ENCODE results near the gene TRPV3.

TRPV3 gene

GRCh38 chr17:3502466-3502865 is 55.1 kb downstream of the TRPV3 start:
- TF ChIP-seq CTCF (IDR thresholded peaks at IDR 0.05; ENCODE audit: insufficient read depth, low read depth, low read length, missing control alignments) = no peak
- H3K4me3 ChIP-seq (ENCODE audit: low read length) = no peak overlapping the region
- DNase-seq (ENCODE audit: low read depth) = no peak

GRCh38 chr17:3501344-3501743 is 56.3 kb downstream of the TRPV3 start:
- no peak for TF ChIP-seq CTCF (IDR thresholded peaks at IDR 0.05; ENCODE audit: insufficient read depth, low read depth, low read length, missing control alignments)
- no peak for DNase-seq (ENCODE audit: low read depth)
- no peak overlapping the region for H3K4me3 ChIP-seq (ENCODE audit: low read length)

- no peak overlapping the region for H3K4me3 ChIP-seq (ENCODE audit: low read length)
- peak; percentile 18 for DNase-seq (ENCODE audit: low read depth)
- no peak for TF ChIP-seq CTCF (IDR thresholded peaks at IDR 0.05; ENCODE audit: insufficient read depth, low read depth, low read length, missing control alignments)
Observed at GRCh38 chr17:3497101-3497500, 60.5 kb downstream of the TRPV3 start.

GRCh38 chr17:3485481-3486068 is 72.0 kb downstream of the TRPV3 start:
- H3K4me3 ChIP-seq (ENCODE audit: low read length) = no peak overlapping the region
- TF ChIP-seq CTCF (IDR thresholded peaks at IDR 0.05; ENCODE audit: insufficient read depth, low read depth, low read length, missing control alignments) = no peak
- no peak for DNase-seq (ENCODE audit: low read depth)

GRCh38 chr17:3482852-3483251 is 74.8 kb downstream of the TRPV3 start:
- no peak overlapping the region for H3K4me3 ChIP-seq (ENCODE audit: low read length)
- DNase-seq (ENCODE audit: low read depth) = no peak

GRCh38 chr17:3479988-3480387 is 77.6 kb downstream of the TRPV3 start:
- H3K4me3 ChIP-seq (ENCODE audit: low read length) = no peak overlapping the region
- no peak for TF ChIP-seq CTCF (IDR thresholded peaks at IDR 0.05; ENCODE audit: insufficient read depth, low read depth, low read length, missing control alignments)
- no peak for DNase-seq (ENCODE audit: low read depth)

More at GRCh38 chr17:3482852-3483251, 74.8 kb downstream of the TRPV3 start:
- no peak for TF ChIP-seq CTCF (IDR thresholded peaks at IDR 0.05; ENCODE audit: insufficient read depth, low read depth, low read length, missing control alignments)

All from epithelial cell of esophagus (primary cell).